Measurements from ENCODE around the gene CTRB1. TPM values are rescaled to one million over a fixed set of nuclear protein-coding genes. Genes with fewer than 3 reads are reported as not detected.
A peak's percentile ranks its signal among the peaks of the same experiment; 100 is the strongest.

Gene CTRB1
- total RNA-seq = 10 to 100 TPM in 1 of 6 donors, 1 to 10 TPM in 1, not detected in 4; 5.1 to 11.3 TPM

GRCh38 chr16:75218256-75219076 lies at the start of gene CTRB1:
CTRB1 (plus strand) TSS chr16:75218988; CDS start chr16:75219008, 20 bp downstream.
- H3K27me3 ChIP-seq = no peaks in the 10 kb centered on the region
- 82 to 95% methylated on average over 6 to 13 of the region's 19 CpGs for WGBS, 2 donors
- TF ChIP-seq EP300 (IDR thresholded peaks at IDR 0.05) (no peak), POLR2A (IDR thresholded peaks at IDR 0.05) (no peak), CTCF (IDR thresholded peaks at IDR 0.05) (no peak), POLR2AphosphoS5 (IDR thresholded peaks at IDR 0.05) (no peak)
- peaks cover 0 to 10% (median 0%) of the 10 kb centered on the region in 4 donors for H3K4me1 ChIP-seq
- no peak within 1 kb of the TSS for H3K27ac ChIP-seq
- H3K9me3 ChIP-seq = no peaks in the 10 kb centered on the region
- ATAC-seq (ENCODE audit: low FRiP score in 2 of 2) = no peak
- H3K4me3 ChIP-seq = no peak within 1 kb of the TSS
- DNase-seq = peak in 1 of 2 donors; percentile 60
- H3K36me3 ChIP-seq = no peaks in the 10 kb centered on the region

GRCh38 chr16:75169899-75170405 lies 48.8 kb upstream of the CTRB1 start:
- peaks cover 20 to 47% (median 39%) of the 10 kb centered on the region in 4 donors for H3K36me3 ChIP-seq
- no peaks in the 10 kb centered on the region for H3K4me1 ChIP-seq
- WGBS, 2 donors = 96 to 99% methylated on average over 10 of the region's 10 CpGs
- DNase-seq = no peak
- no peaks in the 10 kb centered on the region for H3K27me3 ChIP-seq
- no peak overlapping the region for H3K4me3 ChIP-seq
- H3K9me3 ChIP-seq = peaks cover 27 to 67% (median 57%) of the 10 kb centered on the region in 4 donors
- TF ChIP-seq CTCF (IDR thresholded peaks at IDR 0.05) (no peak), POLR2A (IDR thresholded peaks at IDR 0.05) (no peak), EP300 (IDR thresholded peaks at IDR 0.05) (no peak), POLR2AphosphoS5 (IDR thresholded peaks at IDR 0.05) (no peak)
- H3K27ac ChIP-seq = no peak overlapping the region
- no peak for ATAC-seq (ENCODE audit: low FRiP score in 2 of 2)

GRCh38 chr16:75172578-75172977 lies 46.2 kb upstream of the CTRB1 start:
- Histone ChIP-seq H3K9me3 (peaks cover 31 to 78% (median 69%) of the 10 kb centered on the region in 4 donors), H3K4me1 (no peaks in the 10 kb centered on the region), H3K36me3 (peaks cover 15 to 33% (median 29%) of the 10 kb centered on the region in 4 donors), H3K27me3 (no peaks in the 10 kb centered on the region), H3K27ac (no peak overlapping the region), H3K4me3 (no peak overlapping the region)
- DNase-seq = no peak
- 94 to 98% methylated on average over 4 of the region's 4 CpGs for WGBS, 2 donors
- no peak for ATAC-seq (ENCODE audit: low FRiP score in 2 of 2)
- TF ChIP-seq POLR2AphosphoS5 (IDR thresholded peaks at IDR 0.05) = no peak
- TF ChIP-seq CTCF (IDR thresholded peaks at IDR 0.05) = no peak
- no peak for TF ChIP-seq EP300 (IDR thresholded peaks at IDR 0.05)
- no peak for TF ChIP-seq POLR2A (IDR thresholded peaks at IDR 0.05)

GRCh38 chr16:75175074-75175473 lies 43.7 kb upstream of the CTRB1 start:
- Histone ChIP-seq H3K4me3 (no peak overlapping the region), H3K4me1 (no peaks in the 10 kb centered on the region), H3K27me3 (no peaks in the 10 kb centered on the region), H3K9me3 (peaks cover 23 to 56% (median 44%) of the 10 kb centered on the region in 4 donors), H3K36me3 (peaks cover 0 to 8% (median 5%) of the 10 kb centered on the region in 4 donors), H3K27ac (no peak overlapping the region)
- no peak for TF ChIP-seq POLR2AphosphoS5 (IDR thresholded peaks at IDR 0.05)
- no peak for TF ChIP-seq POLR2A (IDR thresholded peaks at IDR 0.05)
- no peak for TF ChIP-seq EP300 (IDR thresholded peaks at IDR 0.05)
- TF ChIP-seq CTCF (IDR thresholded peaks at IDR 0.05) = no peak
- ATAC-seq (ENCODE audit: low FRiP score in 2 of 2) (no peak), DNase-seq (no peak)
- WGBS, 2 donors = 95% methylated on average over 3 of the region's 3 CpGs; no CpG with 5 or more reads in 1 of the 2 donors

All from upper lobe of left lung (tissue), 6 donors.